OCI-LY7 (cell line): Measurements from ENCODE around the gene AIFM3. TPM values are rescaled to one million over a fixed set of nuclear protein-coding genes. Genes with fewer than 3 reads are reported as not detected.
"Not testable (repeated sequence)": the region's sequence is repeated elsewhere in the genome, so short reads cannot be mapped to it uniquely, and the experiment has no call there.

Experiments used
- BruUV-seq: library from RNA; stranded (reverse); fragments of 400-500 nt; replicated peaks from 2 replicates; lab custom pipeline; 2021; lab: Mats Ljungman, UMichigan
- CTCF ChIA-PET: fragments of 300-600 bp; sonication (Branson Sonifier 250); formaldehyde crosslinking; loops from one replicate; lab custom pipeline; 2022; ENCODE audit warnings: antibody characterized with exemption; ENCODE audit not compliant: unreplicated experiment; lab: Charles Lee
- POLR2A ChIA-PET: fragments of 300-600 bp; sonication (Branson Sonifier 250); formaldehyde crosslinking; loops from one replicate; lab custom pipeline; 2022; ENCODE audit warnings: antibody characterized with exemption; lab: Charles Lee
- DNase-seq: peaks from one replicate; pipeline ENCODE4 v3.0.0-alpha.2; 2015; ENCODE audit warnings: low spot score
- H2AFZ ChIP-seq: fragments of 200-600 bp; sonication (generic), shearing (Covaris generic); 2 replicates; pipeline ENCODE4 v1.6.1; 2014; ENCODE audit warnings: mild to moderate bottlenecking, antibody characterized with exemption, low read length, moderate library complexity
- H3K27ac ChIP-seq: fragments of 200-600 bp; sonication (generic); 2 replicates; pipeline ENCODE4 v1.5.1; 2014; ENCODE audit warnings: mixed run types, low read depth, mild to moderate bottlenecking, moderate library complexity, low read length, inconsistent platforms; ENCODE audit not compliant: poor library complexity, severe bottlenecking
- H3K36me3 ChIP-seq: fragments of 200-600 bp; sonication (generic); 2 replicates; pipeline ENCODE4 v1.6.1; 2014; ENCODE audit warnings: mild to moderate bottlenecking, antibody characterized with exemption, low read length, moderate library complexity, mixed read lengths; ENCODE audit not compliant: insufficient read depth
- H3K4me1 ChIP-seq: fragments of 200-600 bp; sonication (generic); 2 replicates; pipeline ENCODE4 v1.5.1; 2014; ENCODE audit warnings: mild to moderate bottlenecking, low read length; ENCODE audit not compliant: insufficient read depth, poor library complexity, severe bottlenecking
- H3K4me2 ChIP-seq: fragments of 200-600 bp; sonication (generic); 2 replicates; pipeline ENCODE4 v1.6.1; 2014; ENCODE audit warnings: mild to moderate bottlenecking, low read length
- H3K4me3 ChIP-seq: fragments of 200-600 bp; sonication (generic); 2 replicates; pipeline ENCODE4 v1.5.1; 2014; ENCODE audit warnings: mild to moderate bottlenecking, low read depth, low read length; ENCODE audit not compliant: poor library complexity, severe bottlenecking
- H3K79me2 ChIP-seq: fragments of 200-600 bp; sonication (generic); 2 replicates; pipeline ENCODE4 v1.6.1; 2016; ENCODE audit warnings: low read depth, mild to moderate bottlenecking, low read length, moderate library complexity, mixed read lengths; ENCODE audit not compliant: insufficient read depth
- H3K9me2 ChIP-seq: fragments of 200-600 bp; sonication (generic); 2 replicates; pipeline ENCODE4 v1.6.1; 2016; ENCODE audit warnings: mild to moderate bottlenecking, low read length, mixed read lengths; ENCODE audit not compliant: insufficient read depth
- H3K9me3 ChIP-seq: fragments of 200-600 bp; sonication (generic); 2 replicates; pipeline ENCODE4 v1.6.1; 2014; ENCODE audit warnings: mild to moderate bottlenecking, mixed run types, low read length, mixed read lengths
- H4K20me1 ChIP-seq: fragments of 200-600 bp; sonication (generic); 2 replicates; pipeline ENCODE4 v1.6.1; 2014; ENCODE audit warnings: mild to moderate bottlenecking, antibody characterized with exemption, low read length, moderate library complexity, mixed read lengths; ENCODE audit not compliant: insufficient read depth
- EZH2phosphoT487 ChIP-seq: fragments of 200-600 bp; sonication (generic); IDR thresholded peaks from 2 replicates; pipeline ENCODE4 v1.6.1; 2018; ENCODE audit warnings: low read depth, borderline replicate concordance, mild to moderate bottlenecking, mixed run types, antibody characterized with exemption, low read length, moderate library complexity, mixed read lengths
- intact Hi-C: fragments of 100-400 bp; cut with micrococcal nuclease; formaldehyde crosslinking; loops from one replicate; pipeline ENCODE4 v1.10.0; 2022; ENCODE audit not compliant: unreplicated experiment
- total RNA-seq, 2 experiments: library from RNA; depleted of rRNA in 1 of 2; stranded (reverse); fragments of >200 nt in 1 of 2; shearing (Covaris generic) in 1 of 2; gene quantifications; 2 replicates each; pipeline ENCODE4 v1.2.3, GENCODE V29; 2014 to 2022
- TF ChIP-seq, protein P1 (sequence below): fragments of 200-600 bp; sonication (generic); conservative IDR thresholded peaks from 2 replicates; pipeline ENCODE4 v1.5.1; 2014; ENCODE audit warnings: mild to moderate bottlenecking, antibody characterized with exemption, low read length, moderate library complexity, mixed read lengths

AIFM3 gene
- total RNA-seq, 2 experiments from 2014 or later, result 0.47 TPM; not detected in 1

DNA sequence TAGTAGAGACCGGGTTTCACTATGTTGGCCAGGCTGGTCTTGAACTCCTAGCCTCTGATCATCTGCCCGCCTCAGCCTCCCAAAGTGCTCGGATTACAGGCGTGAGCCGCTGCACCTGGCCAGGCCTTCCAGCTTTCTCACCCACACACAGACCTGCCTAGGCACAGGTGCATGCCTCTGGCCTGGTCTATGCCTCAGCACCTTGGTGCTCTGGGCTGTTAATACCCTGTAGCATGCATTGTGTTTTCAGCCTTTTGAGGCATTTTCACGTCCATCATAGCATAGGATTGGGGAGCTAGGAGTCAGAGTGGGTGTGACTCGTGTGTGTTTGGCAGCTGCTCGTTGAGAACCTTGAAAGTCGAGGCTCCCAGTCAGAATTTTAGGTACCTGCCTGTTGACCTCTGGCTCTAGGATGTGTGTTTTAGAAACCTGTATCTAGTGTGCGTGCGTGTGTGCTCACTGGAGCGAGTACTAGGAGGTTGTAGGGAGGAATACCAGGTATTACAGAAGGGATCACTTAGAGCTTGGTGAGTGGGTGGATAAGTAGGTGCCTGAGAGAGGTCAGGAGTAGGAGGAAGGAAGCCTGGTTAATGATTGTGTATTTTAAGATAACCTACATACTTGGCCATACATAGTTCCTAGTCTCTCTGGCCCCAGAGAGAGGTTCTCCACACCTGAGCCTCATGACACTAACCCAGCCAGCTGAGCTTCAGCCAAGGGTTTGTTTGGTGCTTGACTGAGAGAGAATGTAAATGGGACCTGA is 29.8 kb upstream of the AIFM3 start:
- TF ChIP-seq, protein P1, sequence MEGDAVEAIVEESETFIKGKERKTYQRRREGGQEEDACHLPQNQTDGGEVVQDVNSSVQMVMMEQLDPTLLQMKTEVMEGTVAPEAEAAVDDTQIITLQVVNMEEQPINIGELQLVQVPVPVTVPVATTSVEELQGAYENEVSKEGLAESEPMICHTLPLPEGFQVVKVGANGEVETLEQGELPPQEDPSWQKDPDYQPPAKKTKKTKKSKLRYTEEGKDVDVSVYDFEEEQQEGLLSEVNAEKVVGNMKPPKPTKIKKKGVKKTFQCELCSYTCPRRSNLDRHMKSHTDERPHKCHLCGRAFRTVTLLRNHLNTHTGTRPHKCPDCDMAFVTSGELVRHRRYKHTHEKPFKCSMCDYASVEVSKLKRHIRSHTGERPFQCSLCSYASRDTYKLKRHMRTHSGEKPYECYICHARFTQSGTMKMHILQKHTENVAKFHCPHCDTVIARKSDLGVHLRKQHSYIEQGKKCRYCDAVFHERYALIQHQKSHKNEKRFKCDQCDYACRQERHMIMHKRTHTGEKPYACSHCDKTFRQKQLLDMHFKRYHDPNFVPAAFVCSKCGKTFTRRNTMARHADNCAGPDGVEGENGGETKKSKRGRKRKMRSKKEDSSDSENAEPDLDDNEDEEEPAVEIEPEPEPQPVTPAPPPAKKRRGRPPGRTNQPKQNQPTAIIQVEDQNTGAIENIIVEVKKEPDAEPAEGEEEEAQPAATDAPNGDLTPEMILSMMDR, result no peak
- intact Hi-C loops, result no loop called here
- Histone ChIP-seq H3K4me2 (peak overlapping the region; percentile 2; the same call in 1 of the 2 replicates), H2AFZ (no peak overlapping the region), H3K9me3 (no peaks in the 10 kb centered on the region), H3K79me2 (peaks cover 100% of the 10 kb centered on the region), H3K4me1 (peaks cover 7% of the 10 kb centered on the region), H3K9me2 (no peaks in the 10 kb centered on the region), H3K4me3 (no peak overlapping the region), H3K36me3 (peaks cover 88% of the 10 kb centered on the region), H4K20me1 (peaks cover 42% of the 10 kb centered on the region), H3K27ac (no peak overlapping the region)
- no TSS peak for BruUV-seq
- ChIA-PET POLR2A (interaction anchor here (0.8 to 1.3 kb wide), 3 partner anchors 11 to 35 kb away, joined by 4 to 5 read pairs (median 5); no protein-coding TSS in a partner anchor), CTCF (no interaction called here)
- DNase-seq, result no peak

DNA sequence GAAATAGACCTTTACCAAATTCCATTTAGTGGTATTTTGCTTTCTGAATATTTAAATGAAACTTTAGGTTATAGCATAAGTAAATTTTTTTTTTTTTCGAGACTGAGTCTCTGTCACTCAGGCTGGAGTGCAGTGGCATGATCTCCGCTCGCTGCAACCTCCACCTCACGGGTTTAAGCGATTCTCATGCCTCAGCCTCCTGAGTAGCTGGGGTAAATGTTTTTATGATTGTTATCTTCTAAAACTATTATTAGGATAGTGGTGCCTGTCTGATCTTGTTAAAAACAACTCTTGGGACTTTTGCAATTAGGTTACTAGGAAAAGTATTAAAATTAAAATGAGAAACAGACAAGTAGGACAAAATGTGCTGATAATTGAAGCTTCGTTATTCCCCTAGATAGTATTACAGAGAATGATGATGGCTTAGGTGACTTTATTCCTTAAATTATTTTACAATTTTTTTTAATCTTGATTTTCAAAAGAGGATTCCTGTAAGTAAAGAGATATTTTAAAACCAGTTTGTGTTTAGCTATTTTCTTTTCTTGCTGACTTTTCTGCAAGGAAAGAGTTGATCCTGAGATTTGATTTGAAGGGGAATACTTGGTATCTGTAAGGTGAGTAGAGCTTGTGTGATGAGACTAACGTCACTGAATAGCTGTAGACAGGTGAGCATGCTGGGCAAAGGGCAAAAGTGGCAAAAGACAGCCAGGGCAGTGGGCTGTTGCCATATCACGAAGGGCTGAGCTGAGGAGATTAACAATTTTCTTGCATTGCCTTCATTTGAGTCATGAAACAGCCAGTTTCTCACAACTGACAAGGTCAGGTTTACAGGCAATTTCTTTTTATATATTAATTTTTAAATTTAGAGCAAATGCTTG is 29.0 kb upstream of the AIFM3 start:
- Histone ChIP-seq H3K9me2 (no peaks in the 10 kb centered on the region), H3K9me3 (no peaks in the 10 kb centered on the region), H3K4me2 (no peak overlapping the region), H4K20me1 (peaks cover 40% of the 10 kb centered on the region), H3K79me2 (peaks cover 100% of the 10 kb centered on the region), H2AFZ (no peak overlapping the region), H3K4me3 (no peak overlapping the region), H3K4me1 (peaks cover 7% of the 10 kb centered on the region), H3K36me3 (peaks cover 90% of the 10 kb centered on the region), H3K27ac (no peak overlapping the region)
- no peak for DNase-seq
- BruUV-seq, result TSS peak; percentile 11
- no peak for TF ChIP-seq EZH2phosphoT487
- TF ChIP-seq, protein P1, result no peak
- intact Hi-C loops, result no loop called here
- POLR2A ChIA-PET, result interaction anchor here (1.3 kb wide), 1 partner anchor 17 kb away, joined by 5 read pairs; no protein-coding TSS in a partner anchor
- CTCF ChIA-PET, result interaction anchor here (0.5 kb wide), 1 partner anchor 64 kb away, joined by 6 read pairs; no protein-coding TSS in a partner anchor

DNA sequence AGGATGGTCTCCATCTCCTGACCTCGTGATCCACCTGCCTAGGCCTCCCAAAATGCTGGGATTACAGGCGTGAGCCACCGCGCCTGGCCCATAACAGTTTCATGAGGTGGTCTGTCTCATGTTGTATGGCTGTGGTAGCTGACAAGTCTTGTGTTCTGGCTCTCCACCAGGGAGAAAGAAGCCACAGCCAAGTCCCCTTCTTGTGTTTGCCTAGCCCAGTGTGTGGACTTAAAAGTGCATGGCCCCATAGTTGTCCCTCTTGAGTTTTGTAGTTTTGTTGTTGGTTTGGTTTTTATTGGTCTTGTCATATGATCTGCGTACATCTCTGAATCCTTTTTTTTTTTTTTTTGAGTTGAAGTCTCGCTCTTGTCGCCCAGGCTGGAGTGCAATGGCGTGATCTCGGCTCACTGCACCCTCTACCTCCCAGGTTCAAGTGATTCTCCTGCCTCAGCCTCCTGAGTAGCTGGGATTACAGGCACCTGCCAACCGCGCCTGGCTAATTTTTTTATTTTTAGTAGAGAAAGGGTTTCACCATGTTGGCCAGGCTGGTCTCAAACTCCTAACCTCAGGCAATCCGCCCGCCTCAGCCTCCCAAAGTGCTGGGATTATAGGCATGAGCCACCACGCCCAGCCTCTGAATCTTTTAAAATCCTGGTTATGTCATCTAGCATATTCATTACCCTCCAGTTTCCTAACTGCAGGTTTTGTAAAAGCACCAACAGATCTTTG is 27.4 kb upstream of the AIFM3 start:
- DNase-seq, H3K9me3 ChIP-seq, CTCF ChIA-PET, intact Hi-C loops, H3K9me2 ChIP-seq, H2AFZ ChIP-seq, H3K4me1 ChIP-seq, BruUV-seq, H3K27ac ChIP-seq, H3K4me3 ChIP-seq, H3K4me2 ChIP-seq: not testable (repeated sequence)
- peaks cover 100% of the 10 kb centered on the region for H3K79me2 ChIP-seq
- H4K20me1 ChIP-seq, result peaks cover 34% of the 10 kb centered on the region; the same call in 1 of the 2 replicates
- POLR2A ChIA-PET, result interaction anchor here (0.6 kb wide), 1 partner anchor 169 kb away, joined by 3 read pairs; no protein-coding TSS in a partner anchor
- peaks cover 85% of the 10 kb centered on the region for H3K36me3 ChIP-seq
